Panc1 (cell line): ENCODE measurements around the gene CCDC183. TPM values are rescaled to one million over a fixed set of nuclear protein-coding genes. Genes with fewer than 3 reads are reported as not detected.

ENCODE experiments used
- ATAC-seq: fragments of 200-7000 bp; cut with Tn5 transposase; 2 replicates; pipeline ENCODE4 v1.9.1; 2020; ENCODE audit warnings: mild to moderate bottlenecking, moderate library complexity
- BruUV-seq: library from RNA; stranded (reverse); fragments of 400-500 nt; replicated peaks from 2 replicates; lab custom pipeline; 2021; lab: Mats Ljungman, UMichigan
- CTCF ChIA-PET: fragments of 300-600 bp; sonication (Branson Sonifier 250); formaldehyde crosslinking; loops from one replicate; lab custom pipeline; 2022; ENCODE audit warnings: antibody characterized with exemption; lab: Charles Lee
- POLR2A ChIA-PET: fragments of 300-600 bp; sonication (Branson Sonifier 250); formaldehyde crosslinking; loops from one replicate; lab custom pipeline; 2022; ENCODE audit warnings: antibody characterized with exemption; lab: Charles Lee
- DNase-seq: peaks from one replicate; pipeline ENCODE4 v3.0.0-alpha.2; 2010; ENCODE audit warnings: low read depth, low spot score
- H3K27ac ChIP-seq: 2 replicates; pipeline ENCODE4 v1.5.1; 2011; ENCODE audit warnings: mild to moderate bottlenecking, low read length, inconsistent platforms
- H3K27me3 ChIP-seq: fragments of 200-500 bp; sonication (Bioruptor generic); 2 replicates; pipeline ENCODE4 v1.6.0; 2014; ENCODE audit warnings: low read length, inconsistent platforms; ENCODE audit not compliant: control insufficient read depth, insufficient read depth
- H3K36me3 ChIP-seq: fragments of 200-500 bp; sonication (Bioruptor generic); 2 replicates; pipeline ENCODE4 v1.5.1; 2014; ENCODE audit warnings: inconsistent platforms, mild to moderate bottlenecking, low read length, moderate library complexity; ENCODE audit not compliant: control insufficient read depth, insufficient read depth
- H3K4me1 ChIP-seq: 2 replicates; pipeline ENCODE4 v1.5.1; 2011; ENCODE audit warnings: inconsistent platforms, mild to moderate bottlenecking, low read length, moderate library complexity; ENCODE audit not compliant: control insufficient read depth, insufficient read depth
- H3K4me3 ChIP-seq, 2 experiments: 2 replicates each; pipeline ENCODE4 v1.5.1; 2011 to 2012; ENCODE audit warnings: low read depth in 2 of 2, low read length in 2 of 2, mild to moderate bottlenecking in 2 of 2, inconsistent platforms in 1 of 2, moderate library complexity in 1 of 2
- H3K9me3 ChIP-seq: fragments of 200-500 bp; sonication (Bioruptor generic); 2 replicates; pipeline ENCODE4 v1.5.1; 2014; ENCODE audit warnings: low read depth, mild to moderate bottlenecking, inconsistent platforms, low read length, moderate library complexity; ENCODE audit not compliant: control insufficient read depth, insufficient read depth
- CTCF ChIP-seq: fragments of 450-650 bp; IDR thresholded peaks from 2 replicates; pipeline ENCODE4 v1.5.1; 2017; ENCODE audit warnings: mild to moderate bottlenecking
- POLR2AphosphoS5 ChIP-seq: IDR thresholded peaks from 2 replicates; pipeline ENCODE4 v1.6.1; 2012; ENCODE audit warnings: mild to moderate bottlenecking, low read depth, low read length, moderate library complexity
- REST ChIP-seq, 2 experiments: IDR thresholded peaks; 2 replicates each; pipeline ENCODE4 v1.6.1; 2011 to 2012; ENCODE audit warnings: low read depth in 2 of 2, control low read depth in 1 of 2, low read length in 1 of 2, mild to moderate bottlenecking in 1 of 2, moderate library complexity in 1 of 2; ENCODE audit not compliant: insufficient read depth in 1 of 2
- SIN3A ChIP-seq: IDR thresholded peaks from 2 replicates; pipeline ENCODE4 v1.6.1; 2012; ENCODE audit warnings: low read depth, mild to moderate bottlenecking, low read length, moderate library complexity, borderline replicate concordance; ENCODE audit not compliant: insufficient read depth
- TCF7L2 ChIP-seq: IDR thresholded peaks from 2 replicates; pipeline ENCODE4 v1.6.1; 2011; ENCODE audit warnings: mild to moderate bottlenecking, low read depth, low read length, inconsistent platforms
- in situ Hi-C: cut with HindIII; loops from 2 replicates; pipeline ENCODE4 v1.10.0; 2016; ENCODE audit warnings: low sequenced_read_pairs, low pct_unique_long_range_greater_than_20kb
- intact Hi-C: fragments of 100-400 bp; cut with micrococcal nuclease; formaldehyde crosslinking; loops from one replicate; pipeline ENCODE4 v1.10.0; 2022; ENCODE audit not compliant: unreplicated experiment
- total RNA-seq: library from RNA; stranded (reverse); gene quantifications from one replicate; pipeline ENCODE4 v1.2.1, GENCODE V29; 2021; ENCODE audit not compliant: unreplicated experiment

The CCDC183 gene
- total RNA-seq, 1 experiment from 2014 or later, result 0.62 TPM

GRCh38 chr9:136852664-136853595 lies 56.8 kb downstream of the CCDC183 start:
- no peaks in the 10 kb centered on the region for H3K9me3 ChIP-seq
- TF ChIP-seq SIN3A (no peak), REST (IDR thresholded peaks at IDR 0.05; ENCODE audit: insufficient read depth in 1 of 2, low read depth in 2 of 2, low read length in 1 of 2) (no peak), TCF7L2 (no peak), CTCF (no peak), POLR2AphosphoS5 (no peak; the same call in 1 of the 2 replicates)
- H3K27me3 ChIP-seq, result no peaks in the 10 kb centered on the region
- ATAC-seq (no peak), DNase-seq (no peak)
- BruUV-seq, result no TSS peak
- H3K4me1 ChIP-seq, result peaks cover 27% of the 10 kb centered on the region
- ChIA-PET CTCF (interaction anchor here (0.6 to 0.7 kb wide), 2 partner anchors 63 to 129 kb away, joined by 3 to 7 read pairs; no protein-coding TSS in a partner anchor), POLR2A (no interaction called here)
- intact Hi-C loops, result no loop called here
- no peak overlapping the region for H3K4me3 ChIP-seq
- in situ Hi-C loops, result no loop called here
- H3K27ac ChIP-seq, result no peak overlapping the region
- H3K36me3 ChIP-seq, result no peaks in the 10 kb centered on the region

- ChIA-PET POLR2A (no interaction called here), CTCF (interaction anchor here (0.6 kb wide), 1 partner anchor 62 kb away, joined by 7 read pairs; no protein-coding TSS in a partner anchor)
- intact Hi-C loops, result no loop called here
- Histone ChIP-seq H3K4me1 (peaks cover 32% of the 10 kb centered on the region), H3K4me3 (no peak overlapping the region), H3K27me3 (no peaks in the 10 kb centered on the region), H3K9me3 (no peaks in the 10 kb centered on the region), H3K36me3 (no peaks in the 10 kb centered on the region), H3K27ac (no peak overlapping the region)
- ATAC-seq (no peak), DNase-seq (no peak)
- no peak for TF ChIP-seq REST (IDR thresholded peaks at IDR 0.05; ENCODE audit: insufficient read depth in 1 of 2, low read depth in 2 of 2, low read length in 1 of 2)
- no peak for TF ChIP-seq TCF7L2
- no peak for TF ChIP-seq SIN3A
- no peak for TF ChIP-seq POLR2AphosphoS5
- no peak; the same call in 1 of the 2 replicates for TF ChIP-seq CTCF
- in situ Hi-C loops, result no loop called here
- no TSS peak for BruUV-seq
Measured at GRCh38 chr9:136853596-136854112, 57.5 kb downstream of the CCDC183 start.
